Measurements from ENCODE around the gene MAP4K1.
"Not testable (repeated sequence)": the region's sequence is repeated elsewhere in the genome, so short reads cannot be mapped to it uniquely, and the experiment has no call there.

The MAP4K1 gene

GRCh38 chr19:38626401-38626800 is 8.6 kb upstream of the MAP4K1 start:
- no peak for DNase-seq (ENCODE audit: low spot score)

- DNase-seq (ENCODE audit: low spot score): no peak
Measured at GRCh38 chr19:38624822-38625221, 7.1 kb upstream of the MAP4K1 start.

DNA sequence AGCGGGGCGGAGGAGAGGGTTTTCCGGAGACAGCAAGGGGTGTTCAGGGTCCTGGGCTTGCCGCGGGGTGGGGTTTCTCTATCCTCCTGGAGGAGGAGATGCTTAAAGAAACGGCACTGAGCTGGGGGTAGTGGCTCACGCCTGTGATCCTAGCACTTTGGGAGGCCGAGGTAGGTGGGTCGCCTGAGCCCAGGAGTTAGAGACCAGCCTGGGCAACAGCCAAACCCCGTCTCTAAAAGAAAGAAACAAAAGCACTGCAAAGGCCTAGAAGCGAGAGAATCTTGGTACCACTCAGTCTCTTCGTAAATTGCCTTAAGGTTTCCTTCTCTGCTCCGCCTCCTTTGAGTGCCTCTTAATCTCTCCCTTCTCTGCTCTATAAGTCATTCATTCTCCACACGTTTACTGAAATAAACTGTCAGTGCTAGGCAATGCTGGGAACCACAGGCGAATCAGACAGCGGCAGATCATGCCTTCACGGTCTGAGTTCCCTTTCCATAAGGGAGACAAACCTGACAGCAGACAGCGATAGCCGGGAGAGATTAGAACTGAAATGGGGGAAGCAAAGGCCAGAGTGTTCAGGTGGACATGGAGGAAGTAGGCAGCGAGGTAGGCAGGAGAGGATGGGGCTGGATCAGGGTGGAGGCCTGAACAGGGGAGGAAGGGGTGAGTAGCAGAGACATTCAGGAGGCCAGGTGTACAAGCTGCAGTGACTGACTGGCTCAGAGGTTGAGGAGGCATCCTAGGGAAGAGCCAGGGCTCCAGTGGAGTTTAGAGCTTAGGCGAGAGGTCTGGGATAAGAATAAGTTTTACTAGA is 1.8 kb upstream of the MAP4K1 start:
- DNase-seq (ENCODE audit: low spot score): no peak

DNA sequence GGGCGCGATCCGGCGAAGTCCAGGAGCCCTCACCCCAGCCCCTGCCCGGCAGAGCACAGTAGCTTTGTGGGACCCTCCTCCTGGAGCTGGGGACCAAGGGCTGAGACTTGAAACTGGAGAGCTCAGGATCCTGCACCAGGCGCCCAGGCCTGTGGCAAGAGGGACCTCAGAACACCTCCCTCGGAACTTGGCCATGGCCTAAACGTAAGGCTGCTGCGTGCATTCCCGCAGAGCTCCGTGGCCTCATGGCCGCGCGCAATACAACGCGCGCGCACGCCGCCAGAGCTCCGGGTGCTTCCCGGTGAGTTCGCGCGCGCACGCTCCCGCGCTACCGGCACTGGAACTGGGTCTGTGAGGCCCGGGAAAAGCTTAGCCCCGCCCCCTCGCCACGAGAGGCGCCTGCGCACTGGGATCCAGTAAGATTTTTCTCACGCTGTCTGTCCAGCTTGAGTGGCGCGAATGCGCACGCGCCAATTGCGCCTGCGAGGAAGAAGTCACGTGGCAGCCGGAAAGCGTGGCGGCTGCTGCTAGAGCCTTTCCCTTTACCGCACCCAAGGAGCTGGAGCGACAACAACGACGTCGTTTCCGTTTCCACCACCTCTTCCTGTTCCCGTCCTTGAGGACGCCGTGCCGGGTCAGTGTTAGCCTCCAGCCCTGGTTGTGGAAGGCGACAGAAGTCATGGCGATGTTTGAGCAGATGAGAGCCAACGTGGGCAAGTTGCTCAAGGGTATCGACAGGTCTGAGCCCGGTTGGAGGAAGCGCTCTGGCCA is 1.0 kb upstream of the MAP4K1 start, which contains the start of gene EIF3K:
Gene EIF3K, plus strand, starts transcription at position 599 of the 771 bp plus-strand sequence. Its CDS starts 81 bp downstream, at position 680.
- peak; percentile 98 for DNase-seq (ENCODE audit: low spot score)

- DNase-seq (ENCODE audit: low spot score): no peak
Measured at GRCh38 chr19:38617283-38617763, 430 bp downstream of the MAP4K1 start.

- DNase-seq (ENCODE audit: low spot score): no peak
Measured at GRCh38 chr19:38616265-38616664, 1.5 kb downstream of the MAP4K1 start.

DNA sequence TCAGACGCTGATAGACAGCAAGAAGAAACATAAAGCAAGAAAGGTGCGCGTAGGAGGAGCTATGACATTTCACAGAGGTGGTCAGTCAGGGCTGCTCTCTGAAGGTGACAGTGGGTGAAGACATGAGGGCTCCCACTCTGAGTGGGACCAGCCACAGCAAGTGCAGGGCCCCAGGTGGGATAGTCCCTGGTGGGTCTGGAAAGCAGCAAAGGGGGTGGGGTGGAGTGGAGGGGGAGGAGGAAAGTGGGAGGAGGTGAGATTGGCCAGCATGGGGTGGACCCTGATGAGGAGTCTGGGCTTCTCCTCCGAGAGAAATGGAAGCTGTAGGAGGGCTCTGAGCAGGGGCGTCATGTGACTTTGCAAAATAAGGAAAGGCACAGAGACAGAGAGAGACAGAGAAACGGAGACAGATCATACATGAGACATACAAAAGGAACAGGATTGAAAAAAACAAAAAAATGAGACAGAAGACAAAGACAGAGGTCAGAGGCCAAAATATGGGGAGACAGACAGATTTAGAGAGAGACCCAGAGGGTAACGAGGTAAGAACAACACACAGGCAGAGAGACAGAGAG is 2.7 kb downstream of the MAP4K1 start:
- DNase-seq (ENCODE audit: low spot score): no peak

GRCh38 chr19:38614289-38614688 is 3.5 kb downstream of the MAP4K1 start:
- DNase-seq (ENCODE audit: low spot score): no peak

DNA sequence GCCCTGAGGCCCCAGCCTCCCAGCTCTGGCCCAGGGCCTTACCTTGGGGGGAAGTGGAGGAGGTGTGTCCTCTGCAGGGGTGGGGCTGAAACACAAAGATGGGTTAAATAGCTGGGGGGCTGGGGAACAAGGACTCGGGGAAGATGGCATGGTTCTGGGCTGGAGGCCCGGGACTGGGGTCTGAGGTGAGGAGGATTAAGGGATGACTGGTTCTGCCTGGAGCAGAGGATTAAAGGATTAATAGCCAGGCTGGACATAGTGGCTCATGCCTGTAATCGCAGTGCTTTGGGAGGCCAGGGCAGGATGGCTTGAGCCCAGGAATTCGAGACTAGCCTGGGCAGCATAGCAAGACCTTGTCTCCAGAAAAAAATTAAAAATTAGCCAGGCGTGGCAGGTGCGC is 11.6 kb downstream of the MAP4K1 start:
- no peak for DNase-seq (ENCODE audit: low spot score)

GRCh38 chr19:38602856-38603255 is 14.9 kb downstream of the MAP4K1 start:
- not testable (repeated sequence) for DNase-seq (ENCODE audit: low spot score)

DNA sequence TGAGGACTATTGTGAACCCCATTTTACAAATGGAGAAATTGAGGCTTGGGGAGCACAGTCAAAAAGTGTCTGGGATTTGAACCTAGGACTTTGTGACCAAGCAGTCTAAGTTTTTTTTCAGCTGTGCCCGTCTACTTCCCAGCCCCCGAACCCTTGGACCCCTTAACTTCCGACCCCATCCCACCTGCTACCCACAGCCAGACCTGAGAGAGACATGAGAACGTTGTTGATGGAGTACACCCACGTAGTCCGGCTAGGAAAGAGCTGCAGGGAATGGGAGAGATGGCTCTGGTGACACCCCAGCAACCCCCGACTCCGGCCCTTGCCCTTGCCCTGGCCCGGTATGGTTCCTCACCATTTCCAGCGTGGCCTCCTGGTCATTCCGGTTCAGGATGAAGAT is 18.0 kb downstream of the MAP4K1 start:
- no peak for DNase-seq (ENCODE audit: low spot score)

DNA sequence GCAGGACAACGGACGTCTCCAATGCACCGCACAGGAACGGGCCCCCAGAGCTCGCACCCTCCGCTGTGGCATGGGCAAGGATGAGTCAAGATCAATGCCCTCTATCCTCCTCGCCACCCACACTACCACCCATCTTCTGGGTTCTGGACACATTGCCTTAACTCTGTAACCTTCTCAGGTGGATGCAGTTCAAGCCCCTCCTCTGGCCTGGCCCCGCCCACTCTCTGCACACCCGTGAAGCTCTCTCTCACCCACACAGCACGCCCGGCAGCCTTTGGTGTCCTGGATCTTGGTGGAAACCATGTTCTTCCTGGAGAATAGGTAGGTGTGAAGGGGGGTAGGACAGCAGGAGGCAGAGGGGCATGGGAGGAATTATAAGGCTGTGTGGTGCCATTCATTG is 20.7 kb downstream of the MAP4K1 start:
- DNase-seq (ENCODE audit: low spot score): no peak

DNA sequence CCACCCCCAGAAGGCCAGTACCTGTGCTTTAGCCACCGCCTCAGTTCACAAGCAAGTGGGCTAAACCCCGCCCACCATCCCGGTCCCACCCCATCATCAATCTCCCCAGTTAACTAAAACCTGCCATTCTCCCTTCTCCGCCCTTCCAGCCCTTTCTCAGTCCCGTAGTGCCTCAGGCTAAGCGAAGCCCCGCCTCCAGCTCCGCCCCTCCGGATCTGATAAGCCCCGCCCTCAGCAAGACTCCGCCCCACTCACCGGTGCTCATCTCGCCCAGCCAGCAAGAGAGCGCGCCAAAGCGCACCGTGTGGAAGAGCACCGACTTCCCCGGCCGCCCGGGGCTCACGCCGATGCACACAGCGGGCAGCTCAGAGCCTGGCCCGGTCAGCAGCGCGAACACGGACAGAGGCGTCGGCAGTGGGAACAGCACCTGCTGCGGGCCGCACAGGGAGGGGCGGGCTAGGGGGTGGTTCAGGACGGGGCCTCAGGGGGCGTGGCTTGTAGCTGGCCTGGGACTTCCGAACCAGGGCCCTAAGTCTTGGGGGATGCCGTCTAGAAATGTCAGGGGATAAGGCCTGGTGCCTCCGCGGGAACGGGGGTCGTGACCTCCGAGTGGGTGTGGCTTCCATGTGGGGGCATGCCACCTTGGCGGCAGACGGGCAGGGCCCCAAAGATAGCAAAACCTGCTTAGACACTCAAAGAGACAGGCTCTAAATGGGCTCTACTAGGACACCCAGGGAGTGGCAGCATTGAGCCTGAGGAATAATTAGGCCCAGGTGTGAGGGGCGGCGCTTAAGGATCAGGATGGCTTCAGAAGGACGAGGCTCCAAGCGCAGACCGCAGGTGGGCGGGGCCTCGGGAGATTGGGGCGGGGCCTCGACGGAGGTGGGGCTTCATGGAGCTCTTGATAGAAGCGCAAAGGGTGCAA is 21.4 kb downstream of the MAP4K1 start:
- peak; percentile 53 for DNase-seq (ENCODE audit: low spot score)

DNA sequence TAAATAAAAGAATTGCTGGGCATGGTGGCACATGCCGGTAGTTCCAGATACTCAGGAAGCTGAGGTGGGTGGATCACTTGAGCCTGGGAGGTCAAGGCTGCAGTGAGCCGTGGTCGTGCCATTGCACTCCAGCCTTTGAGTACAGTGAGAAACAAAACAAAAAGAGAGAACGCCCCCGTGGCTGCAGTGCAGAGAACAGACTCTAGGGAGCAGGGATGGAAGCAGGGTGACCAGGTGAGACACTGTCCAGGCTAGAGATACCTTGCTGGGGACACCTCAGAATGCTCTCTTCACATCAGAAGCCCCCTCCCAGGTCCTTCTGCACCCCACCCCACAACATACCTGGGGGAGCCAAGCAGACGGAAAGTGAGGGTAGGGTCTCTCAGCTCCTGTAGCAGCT is 24.8 kb downstream of the MAP4K1 start:
- DNase-seq (ENCODE audit: low spot score): no peak

DNA sequence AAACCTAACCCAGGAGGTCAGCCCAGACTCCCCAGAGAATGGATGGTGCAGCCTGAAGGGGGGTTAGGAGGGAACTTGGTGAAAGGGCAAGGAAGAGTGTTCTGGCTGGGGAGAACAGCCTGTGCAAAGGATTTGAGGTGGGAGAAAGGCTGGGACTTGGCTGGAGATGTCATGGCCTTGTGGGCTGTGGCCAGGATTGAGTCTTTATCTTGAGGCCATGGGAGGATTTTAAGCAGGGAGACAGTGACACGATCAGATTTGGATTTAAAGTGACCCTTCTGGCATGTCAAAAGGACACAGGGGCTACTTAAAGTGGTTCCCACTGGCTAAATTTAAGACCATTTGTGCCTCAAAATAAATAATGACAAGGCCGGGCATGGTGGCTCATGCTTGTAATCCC is 29.7 kb downstream of the MAP4K1 start:
- no peak for DNase-seq (ENCODE audit: low spot score)

DNA sequence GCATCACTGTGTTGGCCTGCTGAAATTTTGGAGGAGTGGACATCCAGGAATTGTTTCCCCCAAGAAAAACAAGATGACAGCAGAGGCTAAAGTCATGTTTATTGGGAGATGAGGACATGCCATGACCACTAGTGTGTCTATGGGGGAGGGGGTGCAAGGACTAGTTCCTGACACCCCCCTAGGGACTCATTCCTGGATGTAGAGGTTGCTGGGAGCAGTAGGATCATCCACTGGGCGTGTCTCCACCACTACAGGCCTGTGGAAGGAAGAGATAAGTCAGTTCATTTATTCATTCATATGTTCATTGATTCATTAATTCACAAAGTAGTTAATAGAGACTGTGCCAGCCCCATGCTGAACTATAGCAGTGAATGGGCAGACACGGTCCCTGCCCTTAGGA is 30.2 kb downstream of the MAP4K1 start:
- DNase-seq (ENCODE audit: low spot score): no peak

DNA sequence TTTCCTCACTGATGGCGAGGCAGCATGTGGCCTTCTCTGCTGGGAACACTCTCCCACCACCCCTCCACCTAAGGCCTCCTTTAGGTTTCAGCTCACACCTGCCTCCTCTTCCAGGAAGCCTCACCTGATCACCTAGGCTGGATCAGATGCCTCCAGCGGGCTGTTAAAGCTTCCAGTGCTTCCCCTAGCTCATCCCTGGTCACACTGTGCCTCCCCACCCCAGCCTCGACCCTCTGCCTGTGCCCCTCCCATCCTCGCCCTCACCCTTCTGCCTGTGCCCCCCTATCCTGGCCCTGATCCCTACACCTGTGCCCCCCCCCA is 33.8 kb downstream of the MAP4K1 start:
- no peak for DNase-seq (ENCODE audit: low spot score)

- no peak for DNase-seq (ENCODE audit: low spot score)
Measured at GRCh38 chr19:38583219-38583984, 34.4 kb downstream of the MAP4K1 start.

GRCh38 chr19:38580080-38580479 is 37.7 kb downstream of the MAP4K1 start:
- DNase-seq (ENCODE audit: low spot score): no peak

GRCh38 chr19:38579304-38579703 is 38.4 kb downstream of the MAP4K1 start:
- DNase-seq (ENCODE audit: low spot score): not testable (repeated sequence)

- no peak for DNase-seq (ENCODE audit: low spot score)
Measured at GRCh38 chr19:38577826-38578225, 39.9 kb downstream of the MAP4K1 start.
